Measurements from ENCODE around the gene IQSEC1. TPM values are rescaled to one million over a fixed set of nuclear protein-coding genes. Genes with fewer than 3 reads are reported as not detected.

Gene IQSEC1
- total and polyA plus RNA-seq, 2 experiments from 2014 or later = 8.0 to 51.9 TPM

- TF ChIP-seq ZNF462 (CRISPR knock-in tag; IDR thresholded peaks at IDR 0.05) = no peak
- no peak for TF ChIP-seq CREB1 (CRISPR knock-in tag; IDR thresholded peaks at IDR 0.05; ENCODE audit: low read depth)
- TF ChIP-seq CTCF (conservative IDR thresholded peaks at IDR 0.05; ENCODE audit: low read depth in 2 of 2) = no peak
- no peak for TF ChIP-seq EZH2 (IDR thresholded peaks at IDR 0.05; ENCODE audit: low read depth, unreplicated experiment)
- TF ChIP-seq JUNB (IDR thresholded peaks at IDR 0.05; ENCODE audit: unreplicated experiment) = no peak
- no peak for TF ChIP-seq STAT1 (IDR thresholded peaks at IDR 0.05; ENCODE audit: unreplicated experiment)
Observed at GRCh38 chr3:12884186-12884680, 189.0 kb downstream of the IQSEC1 start (continued).
